HG03196 (cell line): ENCODE results near the gene SLC2A9.
A peak's percentile ranks its signal among the peaks of the same experiment; 100 is the strongest.
"Not testable (repeated sequence)": the region's sequence is repeated elsewhere in the genome, so short reads cannot be mapped to it uniquely, and the experiment has no call there.

Experiments used
- ATAC-seq: cut with Tn5 transposase; IDR thresholded peaks from one replicate; pipeline ENCODE4 v1.9.1; 2021; ENCODE audit not compliant: unreplicated experiment

The SLC2A9 gene

DNA sequence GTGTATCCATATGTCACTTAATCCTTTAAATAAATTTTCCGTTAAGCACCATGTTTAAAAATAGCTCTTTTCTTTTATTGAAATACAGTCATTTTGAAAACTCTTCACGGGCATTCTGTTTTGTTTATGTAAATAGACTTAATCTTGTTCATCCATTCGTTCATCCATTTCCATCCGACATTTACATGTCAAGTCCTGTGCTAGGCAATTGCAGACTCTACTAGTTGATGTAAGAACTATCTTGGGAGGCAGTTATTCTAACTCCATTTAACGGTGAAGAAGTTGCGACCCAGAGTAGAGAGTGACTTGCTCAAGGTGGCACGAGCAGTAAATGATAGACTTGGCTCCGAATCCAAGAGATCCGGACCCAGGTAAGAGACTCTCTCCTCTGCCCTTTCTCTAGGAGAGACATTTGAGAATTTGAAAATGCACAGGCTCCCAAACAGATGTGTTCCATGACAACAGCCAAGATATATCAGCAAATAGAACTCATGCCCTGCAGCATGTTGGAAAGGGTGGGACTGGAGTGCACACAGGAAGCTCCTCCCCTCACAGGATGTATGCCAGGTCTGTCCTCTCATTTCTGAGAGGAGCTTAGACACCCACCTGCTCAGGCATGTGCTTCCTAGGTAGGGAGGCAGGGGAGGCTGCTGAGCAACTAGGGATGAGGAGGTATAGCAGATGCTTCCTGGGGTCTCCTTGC, 175.4 kb downstream of the SLC2A9 start:
- ATAC-seq: no peak

DNA sequence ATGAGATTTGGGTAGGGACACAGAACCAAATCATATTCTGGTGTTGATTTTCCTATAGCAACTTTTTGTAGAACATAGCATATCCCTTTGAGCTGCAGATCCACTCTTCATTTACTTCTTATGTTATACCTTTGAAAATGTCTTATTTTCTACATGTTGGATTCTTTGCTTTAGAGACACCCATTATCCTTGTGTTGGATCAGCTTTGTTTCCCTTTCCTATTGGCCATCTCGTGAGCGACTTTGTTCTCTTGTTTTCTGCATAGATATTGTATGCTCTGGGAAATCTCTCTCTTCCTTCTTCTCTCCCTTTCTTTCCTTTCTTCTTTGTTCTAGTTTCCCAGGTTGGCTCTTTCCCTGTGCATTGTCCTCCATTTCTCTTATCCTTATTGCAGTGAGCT, 180.2 kb downstream of the SLC2A9 start:
- no peak for ATAC-seq

DNA sequence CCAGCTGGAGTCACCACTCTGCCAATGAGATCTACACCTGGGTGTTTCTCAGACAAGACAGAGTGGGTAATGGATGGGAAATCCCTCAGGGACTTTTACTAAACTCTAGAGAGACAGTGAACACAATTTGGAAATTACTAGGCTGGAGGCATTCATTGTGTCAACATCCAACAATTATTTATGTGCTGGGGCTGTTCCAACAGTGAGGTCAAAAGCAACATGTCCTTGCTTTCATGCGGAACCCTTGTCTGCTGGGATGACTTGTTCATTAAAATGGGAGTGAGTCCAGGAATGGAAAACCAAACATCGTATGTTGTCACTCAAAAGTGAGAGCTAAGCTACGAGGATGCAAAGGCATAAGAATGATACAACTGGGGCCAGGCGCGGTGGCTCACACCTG, 185.9 kb downstream of the SLC2A9 start:
- ATAC-seq: no peak

DNA sequence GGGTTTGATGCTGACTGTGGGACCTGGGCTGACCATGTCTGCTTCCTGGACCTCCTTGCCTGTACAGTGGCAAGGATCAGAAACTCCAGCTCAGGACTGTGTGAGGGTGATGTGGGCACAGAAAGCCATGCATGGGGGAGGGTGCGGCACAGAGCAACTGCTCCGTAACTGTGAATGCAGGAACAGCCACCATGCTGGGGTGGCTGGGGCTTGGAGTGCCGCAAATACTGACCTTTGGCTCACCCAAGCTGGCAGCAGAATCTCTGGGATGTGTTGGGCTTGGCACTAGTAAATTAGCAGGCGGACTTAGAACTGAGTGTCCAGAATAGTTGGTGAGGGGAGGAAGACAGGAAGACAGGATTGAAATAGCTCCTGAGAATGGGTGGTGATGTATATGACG, 187.9 kb downstream of the SLC2A9 start:
- no peak for ATAC-seq

DNA sequence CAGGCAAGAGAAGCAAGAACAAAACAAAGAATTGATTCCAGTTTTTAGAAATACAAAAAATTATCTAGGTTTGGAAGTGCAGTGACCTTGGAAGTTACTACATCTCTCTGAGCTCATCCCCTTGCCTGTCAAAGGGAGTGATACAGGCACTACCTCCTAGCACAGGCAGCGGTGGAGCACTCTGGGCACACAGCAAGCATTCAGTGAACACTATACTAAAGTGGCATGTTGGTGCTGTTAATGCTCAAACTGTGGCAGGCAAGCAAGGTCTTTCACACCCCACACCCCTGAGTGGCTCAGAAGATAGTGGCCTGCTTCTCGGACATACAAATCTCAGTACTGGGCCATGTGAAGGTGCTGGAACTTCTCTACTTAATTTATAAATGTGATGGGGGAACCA, 188.7 kb downstream of the SLC2A9 start:
- ATAC-seq: no peak

DNA sequence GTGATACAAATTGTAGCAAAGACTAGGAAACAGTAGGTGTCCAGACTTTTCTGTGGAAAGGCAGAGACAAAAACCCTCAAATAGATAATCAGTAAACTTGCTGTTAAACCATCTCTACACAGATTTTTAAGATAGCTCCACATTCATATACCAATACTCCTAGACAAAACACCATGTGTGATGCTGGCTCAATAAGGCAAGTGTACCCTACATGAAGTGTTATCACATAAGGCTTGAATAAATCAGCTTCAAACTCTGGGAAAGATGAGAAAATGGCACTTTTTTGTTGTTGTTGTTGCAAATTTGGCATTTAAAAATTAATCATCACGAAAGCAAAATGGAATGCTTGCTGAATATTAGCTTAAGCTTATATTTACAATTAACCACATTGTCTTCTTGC, 194.7 kb downstream of the SLC2A9 start:
- no peak for ATAC-seq

DNA sequence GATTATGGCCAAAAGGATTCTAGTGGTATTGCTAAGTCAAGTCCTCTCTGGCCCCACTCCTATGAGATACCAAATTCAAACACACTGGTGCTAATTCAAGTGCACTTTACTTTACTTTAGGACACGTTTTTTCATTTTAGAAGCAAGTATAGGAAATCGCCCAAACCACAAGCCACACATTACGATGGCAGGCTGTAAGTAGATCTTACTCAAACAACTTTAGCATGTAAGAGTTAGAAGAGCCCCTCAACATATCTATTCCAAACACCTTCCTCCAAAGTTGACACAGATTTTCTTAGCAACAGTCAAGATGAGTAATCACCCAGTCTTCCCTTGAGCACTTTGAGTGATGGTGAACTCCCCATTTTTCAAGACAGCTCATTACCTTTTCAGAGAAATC, 196.2 kb downstream of the SLC2A9 start:
- ATAC-seq: no peak

DNA sequence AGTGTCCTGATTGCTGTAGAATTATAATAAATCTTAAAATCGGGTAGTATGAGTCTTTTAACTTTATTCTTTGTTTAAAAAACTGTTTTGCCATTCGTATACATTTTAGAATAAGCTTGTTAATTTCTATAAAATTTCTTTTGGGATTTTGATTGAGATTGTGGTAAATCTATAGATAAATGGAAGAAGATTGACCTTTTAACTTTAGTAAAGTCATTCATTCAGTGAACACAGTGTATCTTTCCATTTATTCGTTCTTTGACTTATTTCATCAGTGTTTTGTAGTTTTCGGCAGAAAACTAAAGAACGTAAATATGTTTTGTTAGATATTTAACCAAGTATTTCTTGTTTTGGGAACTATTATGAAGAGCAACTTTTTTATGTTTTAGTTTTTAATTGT, 201.0 kb downstream of the SLC2A9 start:
- ATAC-seq: no peak

DNA sequence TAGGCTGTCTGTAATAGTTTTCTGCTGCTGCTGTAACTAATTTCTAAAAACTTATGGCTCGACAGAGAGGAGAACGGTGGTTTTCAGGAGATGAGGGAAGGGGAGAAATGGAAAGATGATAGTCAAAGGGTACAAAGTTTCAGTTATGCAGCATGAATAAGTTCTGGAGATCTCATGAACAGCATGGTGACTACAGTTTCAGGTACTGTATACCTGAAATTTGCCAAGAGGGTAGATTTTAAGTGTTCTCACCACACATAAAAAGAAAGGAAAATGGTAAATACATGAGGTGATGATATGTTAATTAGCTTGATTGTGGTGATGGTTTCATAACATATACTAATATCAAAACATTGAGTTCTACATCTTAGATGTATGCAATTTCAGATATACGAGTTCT, 205.0 kb downstream of the SLC2A9 start:
- no peak for ATAC-seq

DNA sequence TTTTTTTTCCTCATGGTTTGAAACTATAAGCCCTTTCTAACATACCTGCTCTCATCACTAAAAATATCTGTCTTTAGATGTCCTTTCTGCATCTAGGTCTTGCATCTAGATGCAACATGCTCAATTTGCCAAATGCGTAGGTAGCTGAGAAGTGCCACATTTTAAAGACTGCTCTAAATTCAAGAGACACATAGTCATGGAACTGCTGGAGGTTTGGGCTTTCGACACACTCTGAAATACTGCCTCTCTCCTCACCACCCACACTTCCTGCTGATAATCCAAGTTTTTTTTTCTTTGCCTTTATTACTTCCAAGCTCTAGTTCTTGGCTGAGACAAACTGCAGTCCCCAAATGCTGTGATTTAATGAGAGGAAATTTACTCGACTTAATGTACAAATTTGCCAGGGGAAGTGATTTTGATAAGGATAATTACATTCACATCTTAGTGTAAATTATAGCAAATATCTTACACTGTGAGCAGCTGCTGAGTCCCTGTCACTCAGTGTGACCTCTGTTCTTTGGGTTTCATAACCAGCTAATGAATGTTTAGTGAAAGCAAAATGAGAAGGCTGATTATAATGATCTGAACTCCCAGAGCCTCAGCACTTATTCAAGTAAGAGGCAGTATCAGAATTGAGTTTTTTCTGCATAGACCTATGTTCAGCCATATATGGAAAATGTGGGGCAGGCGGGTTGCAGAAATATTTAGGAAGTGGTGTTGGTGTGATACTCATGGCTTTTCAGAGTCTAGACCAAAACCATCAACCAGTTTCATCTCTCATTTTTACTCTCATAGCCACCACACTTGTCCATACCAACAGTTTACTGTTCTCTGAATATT, 208.6 kb downstream of the SLC2A9 start:
- peak; percentile 89 for ATAC-seq

DNA sequence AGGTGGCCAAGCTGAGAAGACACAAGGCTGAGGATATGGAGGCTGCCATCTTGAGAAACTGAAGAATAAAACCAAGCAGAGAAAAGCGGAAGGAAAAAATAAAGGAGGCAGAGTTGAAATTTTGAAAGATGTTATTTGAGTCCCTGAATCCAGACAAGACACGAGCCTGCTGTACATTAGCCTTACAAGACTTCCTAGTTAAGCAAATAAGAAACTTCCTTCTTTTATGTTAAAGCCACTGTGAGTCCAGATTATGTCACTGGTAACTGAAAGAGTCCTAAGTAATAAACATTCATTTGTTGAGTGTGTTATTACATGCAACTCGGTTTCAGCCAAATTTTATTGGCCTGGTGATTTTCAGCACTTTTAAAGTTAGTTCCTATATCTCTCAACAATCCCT, 209.5 kb downstream of the SLC2A9 start:
- ATAC-seq: no peak

DNA sequence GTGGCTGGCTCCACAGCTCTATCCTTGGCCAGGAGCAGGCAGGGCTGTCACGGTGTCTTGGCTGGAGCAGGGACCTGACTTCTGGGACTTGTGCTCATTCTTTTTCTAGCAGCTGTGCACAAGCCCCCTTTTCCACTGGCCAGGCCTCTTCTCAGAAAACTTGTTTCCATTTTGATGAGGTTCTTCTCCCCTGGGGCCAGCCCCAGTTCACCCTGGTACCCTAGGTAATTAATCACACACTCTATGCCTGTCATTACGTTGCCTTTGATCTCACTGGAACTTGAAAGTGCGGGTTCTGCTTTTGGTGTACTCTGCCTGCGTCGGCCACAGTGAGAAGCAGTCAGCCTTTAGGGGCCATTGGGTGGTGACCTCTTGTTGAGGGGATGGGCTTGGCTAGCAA, 213.2 kb downstream of the SLC2A9 start:
- ATAC-seq: no peak

DNA sequence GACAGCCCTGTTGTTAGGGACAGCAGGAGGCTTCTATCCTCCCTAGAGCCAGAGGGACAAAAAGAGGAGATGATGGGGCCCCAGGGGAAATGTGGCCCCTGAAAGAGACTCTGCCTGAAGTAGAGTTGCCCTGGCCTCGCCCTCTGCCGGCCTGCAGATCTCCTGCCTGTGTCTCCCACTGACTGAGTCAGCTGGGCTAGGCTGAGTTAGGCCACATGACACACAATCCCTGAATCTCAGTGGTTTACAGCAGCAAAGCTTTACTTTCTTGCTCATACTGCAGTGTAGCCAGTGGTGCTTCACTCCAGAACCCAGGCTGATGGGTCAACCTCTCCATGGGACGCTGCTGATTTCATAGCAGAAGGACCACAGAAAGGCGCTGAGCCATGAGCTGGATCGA, 216.4 kb downstream of the SLC2A9 start:
- ATAC-seq: no peak

DNA sequence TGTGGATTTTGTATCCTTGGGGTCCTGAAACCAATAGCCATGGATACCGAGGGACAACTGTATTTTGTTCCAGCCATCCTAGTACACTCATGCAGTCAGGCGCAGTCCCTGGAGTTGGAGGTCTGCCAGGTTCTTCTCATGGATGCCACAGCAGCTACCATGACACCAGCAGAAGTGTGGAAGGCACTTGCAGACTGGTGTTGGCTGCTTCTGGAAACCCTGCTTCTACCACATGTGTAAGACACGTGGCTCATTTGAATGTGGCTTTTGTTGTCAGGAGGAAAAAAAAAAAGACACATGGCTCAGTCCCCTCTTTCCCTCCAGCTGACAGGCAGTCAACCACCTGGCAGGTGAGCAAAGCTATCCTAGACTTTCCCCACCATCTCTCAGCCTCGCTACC, 220.4 kb downstream of the SLC2A9 start:
- ATAC-seq: no peak

DNA sequence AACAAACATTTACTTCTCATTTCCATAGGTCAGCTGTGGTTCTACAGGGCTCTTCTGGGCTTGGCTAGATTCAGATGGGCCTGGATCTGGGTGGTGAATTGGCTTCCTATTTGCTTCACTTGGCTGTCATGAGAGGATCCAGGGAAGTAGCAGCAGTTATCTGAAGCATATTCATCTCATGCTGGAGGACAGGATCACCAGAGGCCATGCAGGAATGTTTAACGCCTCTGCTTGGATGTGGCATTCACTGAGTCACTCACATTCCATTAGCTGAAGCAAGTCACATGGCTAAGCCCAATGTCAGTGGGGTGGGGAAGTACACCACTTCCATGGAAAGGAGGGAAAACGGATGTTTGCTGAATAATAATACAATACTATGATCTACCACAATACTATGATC, 224.7 kb downstream of the SLC2A9 start:
- not testable (repeated sequence) for ATAC-seq

DNA sequence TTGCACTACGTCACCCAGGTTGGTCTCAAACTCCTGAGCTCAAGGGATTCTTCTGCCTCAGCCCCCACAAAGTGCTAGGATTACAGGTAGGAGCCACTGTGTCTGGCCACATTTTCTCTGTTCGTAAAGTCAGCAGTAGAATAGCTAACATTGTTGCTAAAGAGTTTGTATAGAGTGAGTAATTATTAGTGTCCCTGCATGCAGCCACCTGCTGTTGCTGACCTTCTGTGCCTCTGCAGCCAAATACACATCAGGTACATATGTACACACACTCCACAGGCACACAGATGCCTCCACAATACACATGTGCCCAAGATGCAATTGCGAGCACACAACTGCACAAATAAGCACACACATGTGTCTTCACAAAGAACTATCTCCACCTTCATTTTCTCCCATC, 228.9 kb downstream of the SLC2A9 start:
- no peak for ATAC-seq

DNA sequence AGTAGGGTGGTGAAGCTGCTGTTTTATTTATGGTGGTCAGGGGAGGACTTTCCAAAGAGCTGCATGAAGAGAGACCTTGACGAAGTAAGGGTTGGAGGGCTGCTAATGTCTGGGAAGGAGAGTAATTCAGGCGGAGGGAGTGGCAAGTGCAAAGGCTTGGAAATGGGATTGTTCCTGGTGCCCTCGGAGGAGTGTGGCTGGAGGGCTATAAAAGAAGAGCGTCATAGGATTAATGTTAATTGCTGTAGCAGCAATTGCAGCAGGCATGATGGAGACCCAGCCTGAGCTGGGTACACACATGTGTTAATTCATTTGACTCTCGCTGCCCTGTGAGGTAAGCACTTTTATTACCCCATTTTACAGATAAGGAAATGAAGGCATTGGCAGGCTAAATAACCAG, 235.4 kb downstream of the SLC2A9 start:
- not testable (repeated sequence) for ATAC-seq

DNA sequence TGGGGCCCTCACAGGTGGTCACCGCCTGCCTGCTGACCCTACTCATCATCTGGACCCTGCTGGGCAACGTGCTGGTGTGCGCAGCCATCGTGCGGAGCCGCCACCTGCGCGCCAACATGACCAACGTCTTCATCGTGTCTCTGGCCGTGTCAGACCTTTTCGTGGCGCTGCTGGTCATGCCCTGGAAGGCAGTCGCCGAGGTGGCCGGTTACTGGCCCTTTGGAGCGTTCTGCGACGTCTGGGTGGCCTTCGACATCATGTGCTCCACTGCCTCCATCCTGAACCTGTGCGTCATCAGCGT, 239.2 kb downstream of the SLC2A9 start:
- ATAC-seq: no peak

DNA sequence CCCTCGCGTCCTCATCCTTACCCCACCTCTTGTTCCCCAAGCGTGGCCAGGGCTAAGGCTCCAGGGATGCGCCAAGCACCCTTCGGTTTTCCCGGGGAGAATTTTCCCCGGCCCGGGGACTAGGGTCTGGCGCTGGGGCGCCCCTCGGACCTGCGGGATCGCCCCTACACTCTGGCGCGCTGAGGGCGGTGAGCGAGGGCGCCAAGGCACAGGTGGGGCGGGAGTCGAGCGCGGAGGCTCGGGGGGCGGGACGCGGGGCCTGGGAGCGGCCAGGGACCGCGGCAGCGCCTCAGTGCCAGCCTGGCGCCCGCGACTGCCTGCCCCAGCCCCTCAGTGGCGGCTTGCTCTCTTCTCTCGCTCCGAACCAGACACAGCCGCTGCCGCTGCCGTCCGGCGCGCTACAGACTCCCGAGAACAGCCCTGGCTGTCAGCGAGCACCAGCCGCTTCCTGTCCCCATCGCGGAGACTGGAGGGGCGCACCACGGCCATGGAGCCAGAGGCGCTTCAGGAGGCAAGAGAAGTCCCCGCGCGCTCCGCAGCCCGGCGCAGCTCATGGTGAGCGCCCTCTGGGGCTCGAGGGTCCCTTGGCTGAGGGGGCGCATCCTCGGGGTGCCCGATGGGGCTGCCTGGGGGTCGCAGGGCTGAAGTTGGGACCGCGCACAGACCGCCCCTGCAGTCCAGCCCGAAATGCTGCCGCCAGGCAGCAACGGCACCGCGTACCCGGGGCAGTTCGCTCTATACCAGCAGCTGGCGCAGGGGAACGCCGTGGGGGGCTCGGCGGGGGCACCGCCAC, 239.8 kb downstream of the SLC2A9 start, which contains the start of gene DRD5:
Gene DRD5 (plus strand): TSS at position 292 of the 793 bp plus-strand sequence. CDS start 396 bp downstream, at position 688.
- ATAC-seq: no peak
